GM12874 (cell line): ENCODE data around the gene ACOX3.

Source experiments
- CTCF ChIP-seq: IDR thresholded peaks from 2 replicates; pipeline ENCODE4 v1.5.1; 2011; ENCODE audit warnings: low read depth, mild to moderate bottlenecking, control low read depth, low read length, moderate library complexity; ENCODE audit not compliant: insufficient read depth

The ACOX3 gene

GRCh38 chr4:8348071-8348470, 92.5 kb downstream of the ACOX3 start:
- TF ChIP-seq CTCF = no peak

- TF ChIP-seq CTCF = no peak
These were observed 92.9 kb downstream of the ACOX3 start for GRCh38 chr4:8347660-8348059.

GRCh38 chr4:8346838-8347605, 93.5 kb downstream of the ACOX3 start:
- TF ChIP-seq CTCF = no peak

GRCh38 chr4:8345946-8346814, 94.3 kb downstream of the ACOX3 start:
- TF ChIP-seq CTCF = no peak

DNA sequence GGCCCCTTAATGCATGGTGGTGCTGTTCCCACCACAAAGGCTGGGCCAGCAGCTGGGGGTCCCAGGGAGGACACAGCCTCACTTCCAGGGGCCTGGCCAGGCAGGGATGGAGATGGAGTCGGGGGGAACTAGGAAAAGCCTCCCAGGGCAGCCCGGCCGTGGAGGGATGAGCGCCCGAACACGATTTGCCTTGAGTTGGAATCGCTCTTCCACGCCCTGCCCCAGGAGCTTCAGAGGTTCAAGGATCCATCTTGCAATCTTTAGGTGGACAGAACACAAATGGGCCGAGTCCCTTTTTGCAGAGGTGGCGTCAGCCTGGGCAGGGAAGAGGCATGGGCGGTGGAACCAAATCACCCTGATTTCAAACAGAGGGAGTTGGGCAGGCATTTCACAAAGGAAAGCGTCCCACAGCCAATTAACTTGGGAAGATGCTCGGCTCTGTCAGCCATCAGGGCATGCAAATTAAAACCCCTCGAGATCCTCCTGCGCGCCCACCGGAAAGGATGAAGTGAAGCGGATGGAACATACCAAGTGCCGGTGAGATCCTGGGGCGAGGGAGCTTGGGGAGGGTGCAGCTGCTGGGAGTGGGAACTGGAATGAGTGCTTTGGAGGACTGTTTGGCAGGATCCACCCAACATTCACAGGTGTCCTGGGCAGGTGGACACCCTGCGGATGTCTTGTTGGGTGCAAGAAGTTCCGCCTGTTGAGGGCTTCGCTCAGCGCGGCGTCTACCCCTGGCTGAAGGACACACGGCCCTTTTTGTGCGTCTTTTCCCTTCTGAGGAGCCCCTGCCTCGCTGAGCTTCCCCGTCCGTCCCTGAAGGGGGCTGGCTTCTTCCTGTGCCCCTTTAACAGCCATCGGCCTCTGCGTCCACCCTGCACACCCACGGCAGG, 95.2 kb downstream of the ACOX3 start:
- TF ChIP-seq CTCF = no peak

DNA sequence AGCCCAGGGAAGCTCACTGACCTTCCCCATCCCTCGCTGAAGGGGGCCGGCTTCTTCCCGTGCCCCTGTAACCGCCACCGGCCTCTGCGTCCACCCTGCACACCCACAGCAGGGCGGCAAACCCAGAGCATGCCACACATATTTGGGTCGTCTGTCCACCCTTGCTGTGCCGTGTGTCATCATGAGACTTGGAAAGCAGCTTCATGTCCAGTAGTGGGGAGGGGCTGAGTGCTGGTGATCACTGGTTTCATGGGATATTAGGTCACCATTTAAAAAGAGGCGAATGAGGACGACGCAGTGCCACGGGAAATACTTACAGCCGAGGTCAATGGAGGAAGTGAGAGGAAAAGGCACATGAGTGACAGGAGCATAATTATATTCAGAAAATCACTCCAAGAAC, 96.1 kb downstream of the ACOX3 start:
- TF ChIP-seq CTCF = no peak

- no peak for TF ChIP-seq CTCF
These were observed 96.6 kb downstream of the ACOX3 start for GRCh38 chr4:8343967-8344331.
